ENCODE measurements around the gene EPB41L1.

Gene EPB41L1

DNA sequence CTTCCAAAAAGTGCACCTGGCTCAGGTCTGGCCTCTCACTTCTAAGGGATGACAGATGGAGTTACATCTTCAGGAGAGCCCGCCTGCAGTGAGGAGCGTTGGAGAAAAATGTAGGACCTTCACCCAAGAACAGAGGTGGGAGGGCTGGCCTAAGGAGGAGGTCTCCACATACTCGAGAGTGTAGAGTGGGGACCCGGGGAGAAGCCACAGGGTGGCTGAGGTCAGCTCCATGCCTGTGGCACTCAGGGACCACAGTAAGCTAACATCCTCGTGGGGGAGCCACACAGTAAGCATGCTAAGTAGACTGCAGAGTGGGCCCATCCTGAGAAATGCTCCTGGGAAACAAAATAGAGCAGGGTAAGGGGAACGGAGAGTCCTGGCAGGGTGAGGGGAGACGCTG lies 105.8 kb downstream of the EPB41L1 start:
- Histone ChIP-seq H3K9me3 (ENCODE audit: control insufficient read depth, insufficient read depth, low read depth, low read length) (no peaks in the 10 kb centered on the region), H3K4me1 (ENCODE audit: control insufficient read depth, insufficient read depth, low read length) (no peaks in the 10 kb centered on the region), H3K27ac (ENCODE audit: extremely low read depth, low read depth, low read length) (no peak overlapping the region), H3K36me3 (ENCODE audit: control insufficient read depth in 2 of 2, insufficient read depth in 1 of 2, low read length in 2 of 2) (peaks cover 0 to 22% of the 10 kb centered on the region in 2 experiments; a peak in 1 of 3 replicates), H3K4me3 (ENCODE audit: low read depth, low read length) (no peak overlapping the region)
- no peak for TF ChIP-seq KLF17 (tag by site-specific recombination; IDR thresholded peaks at IDR 0.05)
- TF ChIP-seq ZBTB17 (tag by site-specific recombination; IDR thresholded peaks at IDR 0.05) = 0 out of 2 replicates have a peak, but pooled peaks have one; percentile 25
- TF ChIP-seq ZIC2 (tag by site-specific recombination; IDR thresholded peaks at IDR 0.05) = peak; percentile 88
- no peak for TF ChIP-seq ZNF266 (tag by site-specific recombination; IDR thresholded peaks at IDR 0.05; ENCODE audit: low read depth)
- TF ChIP-seq, protein P1, sequence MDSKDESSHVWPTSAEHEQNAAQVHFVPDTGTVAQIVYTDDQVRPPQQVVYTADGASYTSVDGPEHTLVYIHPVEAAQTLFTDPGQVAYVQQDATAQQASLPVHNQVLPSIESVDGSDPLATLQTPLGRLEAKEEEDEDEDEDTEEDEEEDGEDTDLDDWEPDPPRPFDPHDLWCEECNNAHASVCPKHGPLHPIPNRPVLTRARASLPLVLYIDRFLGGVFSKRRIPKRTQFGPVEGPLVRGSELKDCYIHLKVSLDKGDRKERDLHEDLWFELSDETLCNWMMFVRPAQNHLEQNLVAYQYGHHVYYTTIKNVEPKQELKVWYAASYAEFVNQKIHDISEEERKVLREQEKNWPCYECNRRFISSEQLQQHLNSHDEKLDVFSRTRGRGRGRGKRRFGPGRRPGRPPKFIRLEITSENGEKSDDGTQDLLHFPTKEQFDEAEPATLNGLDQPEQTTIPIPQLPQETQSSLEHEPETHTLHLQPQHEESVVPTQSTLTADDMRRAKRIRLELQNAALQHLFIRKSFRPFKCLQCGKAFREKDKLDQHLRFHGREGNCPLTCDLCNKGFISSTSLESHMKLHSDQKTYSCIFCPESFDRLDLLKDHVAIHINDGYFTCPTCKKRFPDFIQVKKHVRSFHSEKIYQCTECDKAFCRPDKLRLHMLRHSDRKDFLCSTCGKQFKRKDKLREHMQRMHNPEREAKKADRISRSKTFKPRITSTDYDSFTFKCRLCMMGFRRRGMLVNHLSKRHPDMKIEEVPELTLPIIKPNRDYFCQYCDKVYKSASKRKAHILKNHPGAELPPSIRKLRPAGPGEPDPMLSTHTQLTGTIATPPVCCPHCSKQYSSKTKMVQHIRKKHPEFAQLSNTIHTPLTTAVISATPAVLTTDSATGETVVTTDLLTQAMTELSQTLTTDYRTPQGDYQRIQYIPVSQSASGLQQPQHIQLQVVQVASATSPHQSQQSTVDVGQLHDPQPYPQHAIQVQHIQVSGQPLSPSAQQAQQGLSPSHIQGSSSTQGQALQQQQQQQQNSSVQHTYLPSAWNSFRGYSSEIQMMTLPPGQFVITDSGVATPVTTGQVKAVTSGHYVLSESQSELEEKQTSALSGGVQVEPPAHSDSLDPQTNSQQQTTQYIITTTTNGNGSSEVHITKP (tag by site-specific recombination; IDR thresholded peaks at IDR 0.05) = 0 out of 2 replicates have a peak, but pooled peaks have one; percentile 25
- TF ChIP-seq HIC1 (tag by site-specific recombination; IDR thresholded peaks at IDR 0.05) = no peak
- no peak for TF ChIP-seq ZNF169 (tag by site-specific recombination; IDR thresholded peaks at IDR 0.05)
- ChIA-PET POLR2A (no interaction called here), CTCF (interaction anchor here (0.8 kb wide), 1 partner anchor 179 kb away, joined by 3 read pairs; no protein-coding TSS in a partner anchor)

- H3K4me3 ChIP-seq (ENCODE audit: low read depth, low read length) = no peak overlapping the region
- TF ChIP-seq ZNF112 (tag by site-specific recombination; IDR thresholded peaks at IDR 0.05) (no peak), ZNF791 (tag by site-specific recombination; IDR thresholded peaks at IDR 0.05) (no peak), ZNF629 (tag by site-specific recombination; IDR thresholded peaks at IDR 0.05) (no peak), ZBTB17 (tag by site-specific recombination; IDR thresholded peaks at IDR 0.05) (no peak), ZBTB1 (tag by site-specific recombination; IDR thresholded peaks at IDR 0.05) (no peak), ZNF266 (tag by site-specific recombination; IDR thresholded peaks at IDR 0.05; ENCODE audit: low read depth) (no peak), ZNF23 (tag by site-specific recombination; IDR thresholded peaks at IDR 0.05; ENCODE audit: borderline replicate concordance) (no peak), TRIM28 (IDR thresholded peaks at IDR 0.05; ENCODE audit: borderline replicate concordance, low read length) (no peak), ZNF169 (tag by site-specific recombination; IDR thresholded peaks at IDR 0.05) (no peak), ZNF302 (tag by site-specific recombination; IDR thresholded peaks at IDR 0.05; ENCODE audit: low read depth) (no peak), WT1 (tag by site-specific recombination; IDR thresholded peaks at IDR 0.05) (no peak), OSR2 (tag by site-specific recombination; IDR thresholded peaks at IDR 0.05) (peak; percentile 95), ZNF214 (tag by site-specific recombination; IDR thresholded peaks at IDR 0.05; ENCODE audit: borderline replicate concordance) (no peak), ZNF140 (tag by site-specific recombination; IDR thresholded peaks at IDR 0.05) (no peak), GLIS1 (tag by site-specific recombination; IDR thresholded peaks at IDR 0.05) (peak; percentile 90), GLI2 (tag by site-specific recombination; IDR thresholded peaks at IDR 0.05; ENCODE audit: borderline replicate concordance, low read depth) (no peak), SP7 (tag by site-specific recombination; IDR thresholded peaks at IDR 0.05) (no peak), SP2 (tag by site-specific recombination; IDR thresholded peaks at IDR 0.05) (no peak), ZNF341 (tag by site-specific recombination; IDR thresholded peaks at IDR 0.05; ENCODE audit: low read depth) (no peak), MZF1 (tag by site-specific recombination; IDR thresholded peaks at IDR 0.05; ENCODE audit: borderline replicate concordance) (no peak), ZNF600 (tag by site-specific recombination; IDR thresholded peaks at IDR 0.05) (peak; percentile 76; the same call in 1 of the 2 replicates), ZNF394 (tag by site-specific recombination; IDR thresholded peaks at IDR 0.05; ENCODE audit: borderline replicate concordance) (no peak), GLIS2 (tag by site-specific recombination; IDR thresholded peaks at IDR 0.05) (no peak)
- H3K9me3 ChIP-seq (ENCODE audit: control insufficient read depth, insufficient read depth, low read depth, low read length) = no peaks in the 10 kb centered on the region
- POLR2A ChIA-PET = no interaction called here
- no peak overlapping the region for H3K27ac ChIP-seq (ENCODE audit: extremely low read depth, low read depth, low read length)
- CTCF ChIA-PET = no interaction called here
- no peaks in the 10 kb centered on the region for H3K4me1 ChIP-seq (ENCODE audit: control insufficient read depth, insufficient read depth, low read length)
- peaks cover 0 to 9% of the 10 kb centered on the region in 2 experiments; a peak in 1 of 3 replicates for H3K36me3 ChIP-seq (ENCODE audit: control insufficient read depth in 2 of 2, insufficient read depth in 1 of 2, low read length in 2 of 2)
Measured at GRCh38 chr20:36261389-36262105, 107.0 kb downstream of the EPB41L1 start.
